GM18858 (cell line): ENCODE results near the gene TACC3.

Source experiments
- ATAC-seq: cut with Tn5 transposase; IDR thresholded peaks from one replicate; pipeline ENCODE4 v1.9.1; 2021; ENCODE audit not compliant: unreplicated experiment

TACC3 gene

DNA sequence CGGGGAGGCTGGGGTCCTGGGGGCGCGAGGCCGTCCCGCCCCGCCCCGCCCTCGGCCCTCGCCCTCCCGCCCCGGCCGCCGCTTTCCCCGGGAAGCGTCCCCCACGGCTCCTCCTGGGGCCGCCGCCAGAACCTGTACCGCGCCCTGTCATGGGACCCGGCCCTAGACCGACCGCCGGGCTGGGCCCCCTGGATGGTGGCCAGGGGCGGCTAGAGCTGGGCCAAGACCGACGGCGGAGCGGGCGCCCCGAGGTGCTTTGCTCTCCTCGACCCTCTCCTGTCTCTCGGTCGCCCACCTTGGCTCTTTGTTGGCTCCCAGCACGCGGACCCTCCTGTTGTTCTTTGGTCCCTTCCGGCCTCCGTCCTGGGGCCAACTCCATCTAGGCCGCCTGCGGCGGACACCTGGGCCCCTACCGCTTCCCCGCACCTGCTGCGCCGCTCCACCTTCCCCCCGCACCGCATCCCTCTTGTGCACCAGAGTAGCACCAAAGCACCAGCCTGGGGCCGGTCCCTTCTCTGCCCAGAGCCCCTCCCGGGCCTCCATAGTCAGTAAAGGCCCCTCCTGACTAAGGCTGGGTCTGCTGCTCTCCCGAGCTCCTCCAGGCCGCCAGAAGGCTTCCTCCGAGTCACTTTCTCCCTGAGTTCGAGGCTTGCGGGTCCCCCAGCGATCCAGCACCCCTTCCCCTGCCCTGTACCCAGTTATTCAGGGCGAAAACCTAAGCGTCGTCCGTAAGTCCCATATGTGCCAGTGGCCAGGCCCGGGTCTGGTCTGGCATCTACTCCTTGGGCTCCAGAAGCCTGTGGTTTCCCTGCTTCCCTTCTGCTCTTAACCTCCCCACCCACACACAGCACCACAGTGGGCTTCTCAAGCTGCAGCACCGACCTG is 587 bp downstream of the TACC3 start:
- no peak for ATAC-seq

DNA sequence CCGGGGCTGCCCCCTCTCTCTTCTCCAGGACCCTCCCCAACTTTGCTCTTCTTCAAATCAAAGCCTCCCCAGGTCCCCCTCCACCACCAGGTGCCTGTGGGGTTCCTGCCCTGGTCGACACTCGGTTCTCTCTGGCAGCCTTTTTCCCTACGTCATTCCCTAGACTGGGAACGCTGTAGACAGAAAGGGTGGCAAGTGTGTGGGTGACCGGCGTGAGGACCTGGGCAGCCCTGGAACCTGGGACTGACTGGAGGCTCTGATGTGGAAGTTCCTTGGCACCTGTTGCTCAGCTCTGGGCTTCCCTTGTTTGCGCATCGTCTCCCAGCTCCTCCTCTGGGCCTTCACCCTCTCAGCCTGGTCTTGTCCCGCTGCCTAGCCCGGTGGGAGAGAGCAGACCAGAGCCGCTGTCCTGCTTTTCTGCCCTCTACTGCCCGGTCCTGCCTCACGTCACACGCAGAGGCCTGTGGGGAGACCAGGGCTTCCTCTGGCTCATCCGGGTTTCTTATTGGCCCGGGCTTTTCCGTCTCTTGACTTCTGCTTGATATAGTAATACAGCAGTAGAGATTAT is 1.3 kb downstream of the TACC3 start:
- no peak for ATAC-seq

DNA sequence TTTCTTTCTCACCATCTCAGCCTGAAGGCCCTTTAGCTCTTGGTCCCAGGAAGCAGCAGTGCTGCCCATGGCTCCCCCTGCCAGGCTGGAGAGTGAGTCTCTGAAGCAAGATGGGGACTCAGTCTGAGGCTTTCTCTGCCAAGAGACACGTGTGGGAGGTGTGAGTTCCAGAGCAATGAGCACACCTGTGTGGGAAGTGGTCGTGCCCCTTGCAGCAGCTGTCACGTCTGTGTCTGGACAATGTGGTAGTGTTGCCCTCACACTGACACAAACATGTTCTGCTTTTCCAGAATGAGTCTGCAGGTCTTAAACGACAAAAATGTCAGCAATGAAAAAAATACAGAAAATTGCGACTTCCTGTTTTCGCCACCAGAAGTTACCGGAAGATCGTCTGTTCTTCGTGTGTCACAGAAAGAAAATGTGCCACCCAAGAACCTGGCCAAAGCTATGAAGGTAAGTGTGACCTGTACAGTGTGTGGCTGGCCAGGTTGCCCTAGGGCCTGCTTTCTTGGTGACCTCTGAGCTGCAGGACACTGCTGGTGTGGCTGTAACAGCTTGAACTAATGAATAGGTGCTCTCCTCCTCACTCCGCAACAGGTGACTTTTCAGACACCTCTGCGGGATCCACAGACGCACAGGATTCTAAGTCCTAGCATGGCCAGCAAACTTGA is 1.9 kb downstream of the TACC3 start:
- no peak for ATAC-seq

DNA sequence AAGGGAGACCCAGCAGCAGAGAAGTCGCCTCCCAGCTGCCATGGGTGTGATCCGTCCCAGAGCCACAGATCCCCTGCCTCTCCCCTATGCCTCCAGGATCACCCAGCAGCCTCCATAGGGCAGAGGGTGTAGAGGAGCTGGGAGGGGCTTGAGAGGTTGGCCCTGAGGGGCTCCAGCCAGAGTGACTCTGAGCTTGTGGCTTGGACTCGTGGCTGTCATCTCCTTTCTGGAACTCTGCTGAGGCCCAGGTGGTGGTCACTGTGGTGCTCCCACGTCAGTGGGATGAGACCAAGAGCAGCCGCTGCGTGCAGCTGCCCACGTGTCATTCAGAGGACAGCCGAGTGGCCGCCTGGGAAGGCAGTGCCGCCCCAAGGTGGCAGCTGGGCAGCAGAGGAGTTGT is 4.2 kb downstream of the TACC3 start:
- no peak for ATAC-seq

DNA sequence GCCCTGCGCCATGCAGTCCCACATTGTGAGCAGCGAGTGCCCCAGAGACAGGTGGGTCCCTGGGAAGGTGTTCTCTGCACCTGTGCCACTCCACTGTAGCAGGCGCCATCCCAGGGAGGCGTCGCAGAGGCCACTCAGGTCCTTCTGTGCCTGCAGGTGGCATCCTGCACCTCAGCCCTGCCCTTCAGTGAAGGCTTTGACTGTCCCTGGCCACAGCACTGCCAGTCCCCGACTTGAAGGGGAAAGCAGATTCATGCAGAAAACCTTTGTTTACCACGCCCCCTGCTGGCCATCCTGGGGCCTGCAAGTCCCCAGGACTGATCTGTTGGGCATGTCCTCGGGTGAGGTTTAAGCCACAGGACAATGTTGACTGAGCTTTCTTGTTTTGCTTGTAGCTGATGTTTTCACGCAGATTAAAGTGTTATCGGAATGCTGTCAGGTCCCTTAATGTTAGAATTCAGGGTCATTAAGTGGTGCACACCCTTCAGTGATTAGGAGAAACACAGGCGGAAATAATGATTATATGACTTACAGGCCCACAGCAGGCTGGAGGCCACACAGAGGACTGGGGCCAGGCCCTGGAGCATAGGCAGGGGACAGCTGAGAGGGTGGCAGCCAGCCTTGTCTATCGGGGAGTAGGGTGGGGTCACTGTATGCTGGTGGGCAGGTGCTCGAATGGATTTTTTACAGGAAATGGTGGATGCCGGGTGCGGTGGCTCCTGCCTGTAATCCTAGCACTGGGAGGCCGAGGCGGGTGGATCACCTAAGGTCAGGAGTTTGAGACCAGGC is 5.0 kb downstream of the TACC3 start:
- no peak for ATAC-seq

DNA sequence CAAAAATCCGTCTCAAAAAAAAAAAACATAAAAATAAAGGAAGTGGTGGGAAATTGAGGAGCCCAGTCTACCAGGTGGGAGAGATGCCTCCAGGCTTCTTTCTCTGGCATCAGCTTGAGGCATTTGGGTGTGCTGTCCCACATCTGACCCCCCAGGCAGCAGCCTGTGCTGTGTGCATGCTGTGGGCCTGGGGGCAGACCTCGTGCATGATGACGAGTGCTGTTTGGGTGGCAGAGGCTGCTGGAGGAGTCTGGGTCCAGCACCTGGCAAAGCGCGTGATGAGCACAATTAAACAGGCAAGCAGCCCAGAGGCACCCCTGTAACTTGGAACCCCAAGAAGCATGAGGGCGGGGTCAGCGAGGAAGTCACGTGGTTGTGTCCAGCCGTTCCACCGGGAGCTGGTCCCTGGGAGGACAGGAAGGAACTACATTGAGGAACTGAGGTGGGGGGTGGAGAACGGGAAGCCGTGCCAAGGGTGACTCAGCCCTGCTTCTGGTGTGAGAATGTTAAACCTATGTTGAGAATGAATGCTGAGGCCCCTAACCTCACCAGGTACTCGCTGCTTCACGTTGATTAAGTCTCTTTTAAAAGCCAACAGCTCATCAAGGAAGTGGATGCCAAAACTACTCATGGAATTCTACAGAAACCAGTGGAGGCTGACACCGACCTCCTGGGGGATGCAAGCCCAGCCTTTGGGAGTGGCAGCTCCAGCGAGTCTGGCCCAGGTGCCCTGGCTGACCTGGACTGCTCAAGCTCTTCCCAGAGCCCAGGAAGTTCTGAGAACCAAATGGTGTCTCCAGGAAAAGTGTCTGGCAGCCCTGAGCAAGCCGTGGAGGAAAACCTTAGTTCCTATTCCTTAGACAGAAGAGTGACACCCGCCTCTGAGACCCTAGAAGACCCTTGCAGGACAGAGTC is 6.1 kb downstream of the TACC3 start:
- no peak for ATAC-seq

DNA sequence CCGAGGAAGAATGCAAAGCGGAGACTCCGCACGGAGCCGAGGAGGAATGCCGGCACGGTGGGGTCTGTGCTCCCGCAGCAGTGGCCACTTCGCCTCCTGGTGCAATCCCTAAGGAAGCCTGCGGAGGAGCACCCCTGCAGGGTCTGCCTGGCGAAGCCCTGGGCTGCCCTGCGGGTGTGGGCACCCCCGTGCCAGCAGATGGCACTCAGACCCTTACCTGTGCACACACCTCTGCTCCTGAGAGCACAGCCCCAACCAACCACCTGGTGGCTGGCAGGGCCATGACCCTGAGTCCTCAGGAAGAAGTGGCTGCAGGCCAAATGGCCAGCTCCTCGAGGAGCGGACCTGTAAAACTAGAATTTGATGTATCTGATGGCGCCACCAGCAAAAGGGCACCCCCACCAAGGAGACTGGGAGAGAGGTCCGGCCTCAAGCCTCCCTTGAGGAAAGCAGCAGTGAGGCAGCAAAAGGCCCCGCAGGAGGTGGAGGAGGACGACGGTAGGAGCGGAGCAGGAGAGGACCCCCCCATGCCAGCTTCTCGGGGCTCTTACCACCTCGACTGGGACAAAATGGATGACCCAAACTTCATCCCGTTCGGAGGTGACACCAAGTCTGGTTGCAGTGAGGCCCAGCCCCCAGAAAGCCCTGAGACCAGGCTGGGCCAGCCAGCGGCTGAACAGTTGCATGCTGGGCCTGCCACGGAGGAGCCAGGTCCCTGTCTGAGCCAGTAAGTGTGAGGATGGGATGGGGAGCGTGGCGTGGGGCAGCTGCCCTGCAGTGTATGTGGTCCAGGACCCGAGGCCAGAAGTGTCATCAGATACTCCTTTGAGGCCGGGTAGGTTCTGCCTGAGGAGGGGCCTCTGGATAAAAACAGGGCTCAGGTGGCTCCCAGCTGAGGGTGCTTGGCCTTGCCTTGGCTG is 7.0 kb downstream of the TACC3 start:
- ATAC-seq, result no peak

DNA sequence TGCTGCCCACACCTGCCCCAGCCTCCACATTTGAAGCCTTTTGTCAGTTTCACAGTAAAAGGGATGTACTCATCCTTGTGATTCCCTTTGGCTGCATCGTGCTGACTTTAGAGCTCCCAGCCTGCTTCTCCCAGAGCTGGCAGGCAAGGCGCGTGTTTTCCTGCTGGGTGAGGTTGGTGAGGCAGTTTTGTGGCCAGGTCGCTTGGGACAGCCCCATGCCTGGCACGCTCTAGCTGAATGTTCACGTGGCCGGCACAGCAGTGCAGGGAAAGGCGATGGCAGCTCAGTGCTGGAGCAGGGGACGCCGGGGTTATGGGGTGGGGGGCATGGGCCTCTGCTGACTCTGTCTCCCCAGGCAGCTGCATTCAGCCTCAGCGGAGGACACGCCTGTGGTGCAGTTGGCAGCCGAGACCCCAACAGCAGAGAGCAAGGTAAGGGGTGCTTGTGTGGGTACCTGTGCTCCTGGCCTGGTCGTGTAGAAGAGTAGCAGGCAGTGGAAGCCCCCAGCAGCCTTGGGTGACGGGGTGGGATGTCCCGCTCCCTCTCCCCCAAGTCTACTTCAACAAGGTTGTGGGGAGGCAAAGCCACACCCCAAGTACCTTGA is 9.3 kb downstream of the TACC3 start:
- no peak for ATAC-seq

DNA sequence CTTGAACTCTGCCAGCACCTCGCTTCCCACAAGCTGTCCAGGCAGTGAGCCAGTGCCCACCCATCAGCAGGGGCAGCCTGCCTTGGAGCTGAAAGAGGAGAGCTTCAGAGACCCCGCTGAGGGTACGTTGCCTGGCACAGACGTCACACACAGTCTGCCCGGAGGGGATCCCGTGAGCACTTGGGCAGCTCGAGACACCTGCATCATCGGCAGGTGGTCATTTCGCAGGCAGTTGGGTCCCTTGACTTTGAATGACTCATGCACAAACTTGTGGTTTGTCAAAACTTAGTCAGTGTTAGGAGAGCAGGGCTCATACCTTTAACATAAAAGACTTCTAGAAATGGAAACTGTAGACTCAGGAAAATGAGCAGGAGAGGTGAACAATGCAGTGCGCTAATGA is 9.9 kb downstream of the TACC3 start:
- ATAC-seq, result no peak

DNA sequence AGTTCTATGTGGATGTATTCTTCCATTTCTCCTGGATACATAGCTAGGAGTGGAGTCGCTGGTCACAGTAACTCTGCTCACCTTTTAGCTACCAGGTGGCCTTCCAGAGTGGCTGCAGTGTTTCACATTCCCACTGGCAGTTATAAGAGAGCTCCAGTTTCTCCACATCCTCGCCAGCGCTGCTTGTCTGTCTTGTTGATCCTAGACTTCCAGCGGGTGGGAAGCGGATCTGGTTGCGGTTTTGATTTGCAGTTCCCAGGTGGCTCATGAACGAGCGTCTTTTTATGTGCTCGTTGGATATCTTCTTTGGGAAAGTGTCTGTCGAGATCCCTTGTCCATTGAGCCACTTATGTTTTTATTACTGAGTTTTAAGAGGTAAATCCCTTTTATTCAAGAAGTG is 11.6 kb downstream of the TACC3 start:
- no peak for ATAC-seq

DNA sequence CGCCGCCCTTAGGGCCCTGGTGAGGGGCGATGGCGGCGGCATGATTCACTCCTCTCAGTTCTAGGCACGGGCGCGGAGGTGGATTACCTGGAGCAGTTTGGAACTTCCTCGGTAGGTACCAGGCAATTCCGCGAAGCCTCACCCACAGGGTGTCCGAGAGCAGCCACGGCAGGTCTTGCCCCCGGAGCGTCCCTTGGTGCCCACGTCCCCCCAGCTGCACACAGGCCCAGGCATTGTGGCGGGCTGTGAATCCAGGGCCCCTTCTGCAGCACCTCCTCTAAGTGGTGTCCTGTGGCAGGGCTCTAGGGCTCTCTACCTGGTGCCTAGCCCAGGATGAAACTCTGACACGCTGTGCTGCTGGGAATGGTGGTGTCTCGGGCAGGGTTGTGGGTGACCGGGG is 13.9 kb downstream of the TACC3 start:
- ATAC-seq, result no peak

DNA sequence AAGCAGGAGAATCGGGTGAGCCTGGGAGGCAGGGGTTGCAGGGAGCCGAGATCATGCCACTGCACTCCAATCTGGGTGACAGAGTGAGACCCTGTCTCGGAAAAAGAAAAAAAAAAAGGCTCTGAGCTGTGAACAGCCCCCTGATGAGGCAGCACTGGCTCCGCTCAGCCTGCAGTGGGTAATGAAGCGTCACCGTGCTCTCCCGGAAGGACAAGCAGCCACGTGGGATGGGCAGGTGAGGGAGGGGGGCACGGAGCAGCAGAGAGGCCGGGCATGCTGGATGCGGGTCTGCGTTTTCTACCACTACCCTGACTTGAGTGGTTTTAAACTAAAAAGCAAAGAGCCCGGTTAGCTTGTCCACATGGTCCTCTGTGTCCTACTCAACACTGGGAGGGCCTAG is 15.5 kb downstream of the TACC3 start:
- no peak for ATAC-seq

DNA sequence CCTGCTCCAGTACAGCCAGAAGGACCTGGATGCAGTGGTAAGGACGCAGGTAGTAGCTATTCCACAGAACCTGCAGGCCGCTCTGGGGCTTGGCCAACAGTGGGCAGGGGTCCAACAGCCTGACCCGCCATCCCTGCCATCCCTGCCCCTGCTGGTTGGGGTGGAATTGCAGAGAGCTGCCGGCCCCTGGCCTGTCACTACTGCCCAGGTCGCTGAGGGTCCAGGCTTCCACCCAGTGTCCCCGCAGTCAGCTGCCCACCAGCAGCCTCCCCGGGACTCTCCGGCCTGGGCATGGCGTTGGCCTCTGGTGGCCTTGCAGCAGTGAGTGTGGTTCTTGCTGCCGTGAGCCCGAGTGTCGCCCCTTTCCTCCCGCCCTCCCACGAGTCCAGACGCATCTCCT is 16.3 kb downstream of the TACC3 start:
- ATAC-seq, result no peak

DNA sequence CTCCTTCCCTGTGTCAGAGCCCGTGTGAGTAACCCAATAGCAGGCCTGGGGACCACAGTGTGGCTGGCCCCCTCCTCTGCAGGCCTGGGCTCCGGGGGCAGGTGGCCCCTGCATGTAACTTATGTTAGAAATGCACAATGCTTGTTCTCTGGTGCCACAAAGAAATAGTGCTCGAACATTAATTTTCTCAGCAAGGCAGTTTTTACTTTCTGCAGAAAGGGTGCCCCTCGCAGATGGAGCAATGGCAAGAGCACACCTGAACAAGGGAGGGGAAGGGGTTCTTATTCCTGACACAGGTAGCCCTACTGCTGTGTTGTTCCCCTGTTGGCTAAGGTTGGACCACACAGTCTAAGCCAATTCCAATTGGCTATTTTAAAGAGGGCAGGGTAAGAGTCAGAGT is 17.1 kb downstream of the TACC3 start:
- ATAC-seq, result no peak

DNA sequence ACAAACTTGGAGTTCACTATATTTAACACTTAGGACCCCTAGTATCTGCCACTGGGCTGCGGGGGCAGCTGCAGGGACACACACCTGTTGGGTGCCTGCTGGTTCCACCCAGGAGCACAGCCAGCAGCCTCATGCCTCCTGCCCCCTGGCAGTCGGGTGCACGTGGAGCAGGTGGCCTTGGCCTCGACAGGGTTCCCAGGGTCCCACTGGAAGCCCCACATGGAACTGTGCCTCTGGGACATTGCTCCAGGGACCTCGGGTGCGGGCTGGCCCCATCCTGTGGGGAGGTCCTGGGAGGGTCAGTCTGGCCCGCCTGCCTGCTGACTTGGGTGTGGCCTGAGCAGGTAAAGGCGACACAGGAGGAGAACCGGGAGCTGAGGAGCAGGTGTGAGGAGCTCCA is 18.0 kb downstream of the TACC3 start:
- ATAC-seq, result no peak

DNA sequence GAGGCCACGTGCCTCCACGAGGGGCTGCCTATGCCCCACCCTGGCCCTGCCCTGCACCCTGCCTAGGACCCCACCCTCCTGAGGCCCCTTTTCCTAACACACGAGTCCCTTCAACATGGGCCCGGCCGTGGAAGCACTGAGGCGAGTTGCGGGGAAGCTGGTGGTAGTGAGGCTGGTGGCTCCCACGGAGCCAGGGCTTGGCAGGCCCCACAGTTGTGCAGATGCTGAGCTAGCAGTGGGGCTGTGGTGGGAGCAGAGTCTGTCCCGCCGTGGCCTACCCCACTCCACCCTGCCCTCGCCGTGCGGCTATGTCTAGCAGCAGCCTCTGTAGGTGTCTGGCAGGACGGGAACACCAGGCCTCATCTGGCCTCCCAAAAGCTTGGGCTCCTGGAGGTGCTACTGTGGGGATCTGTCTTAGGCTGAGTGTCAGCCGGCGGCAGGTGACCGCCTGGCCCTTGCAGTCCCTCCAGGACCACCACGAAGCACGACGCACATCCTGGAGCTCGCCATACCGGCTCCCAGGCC is 18.8 kb downstream of the TACC3 start:
- no peak for ATAC-seq

DNA sequence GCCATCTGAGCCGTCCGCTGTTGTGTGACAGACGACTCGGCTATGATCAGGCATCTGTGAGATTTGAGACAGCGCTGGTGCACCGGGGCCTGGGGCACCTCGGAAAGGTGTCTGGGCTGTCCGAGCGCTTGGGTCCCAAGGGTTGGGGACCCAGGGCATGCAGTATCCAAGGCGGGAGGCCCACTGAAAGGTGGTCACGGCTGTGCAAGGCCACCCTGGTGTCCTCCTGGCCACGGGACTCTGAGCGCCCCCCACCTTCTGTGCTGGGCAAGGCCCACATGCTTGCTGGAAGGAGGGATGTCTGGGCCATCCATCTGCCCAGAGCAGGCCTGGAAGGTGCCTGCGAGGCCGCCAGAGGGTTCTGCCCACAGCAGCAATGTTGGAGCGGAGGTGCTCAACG is 19.9 kb downstream of the TACC3 start:
- no peak for ATAC-seq

DNA sequence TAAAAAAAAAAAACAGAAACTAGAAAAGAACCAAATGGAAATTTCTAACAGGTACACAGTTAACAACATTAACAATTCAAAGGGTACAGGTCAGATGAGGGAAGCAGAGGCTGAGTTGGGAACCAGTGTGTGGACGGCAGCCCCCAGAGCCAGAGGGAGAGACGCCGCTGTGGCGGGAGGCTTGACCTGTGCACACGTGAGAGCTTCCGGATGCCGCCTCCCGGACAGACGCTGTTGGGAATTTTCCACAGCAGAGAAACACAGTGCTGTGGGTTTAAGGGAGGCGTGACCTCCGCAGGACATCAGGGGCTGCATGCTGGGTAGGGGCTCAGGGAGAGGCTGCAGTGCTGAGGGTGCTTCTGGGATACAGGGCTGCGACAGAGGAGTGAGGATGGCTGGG is 22.2 kb downstream of the TACC3 start:
- ATAC-seq, result no peak

DNA sequence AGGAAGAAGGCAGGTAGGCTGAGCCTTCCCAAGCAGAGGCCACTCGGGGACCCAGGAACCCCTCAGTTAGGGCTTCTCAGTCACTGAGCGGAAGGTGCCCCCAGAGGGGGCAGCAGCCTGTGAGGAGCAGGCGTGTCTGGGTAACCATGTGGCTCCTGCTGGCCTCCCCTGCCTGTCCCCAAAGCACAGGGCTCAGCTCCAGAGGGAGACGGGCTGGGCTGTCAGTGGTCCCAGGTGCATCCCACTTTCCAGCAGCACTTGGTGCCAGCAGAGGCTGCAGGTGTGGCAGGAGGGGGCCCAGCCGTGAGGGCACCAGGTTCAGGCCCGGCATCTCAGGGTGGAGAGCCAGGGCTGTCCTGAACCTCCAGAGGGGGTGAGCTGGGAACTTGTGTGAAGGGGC is 22.7 kb downstream of the TACC3 start:
- ATAC-seq, result no peak
